T-helper 1 cell treated with Interleukin-12 subunit alpha and Interleukin-12 subunit beta and Interleukin-4 antibody, amounts not matched to agents 30 ng/mL and 1 ng/mL, for 36 hours (primary cell): ENCODE data around the gene PHYHIPL. TPM values are rescaled to one million over a fixed set of nuclear protein-coding genes. Genes with fewer than 3 reads are reported as not detected.
"Not testable (repeated sequence)": the region's sequence is repeated elsewhere in the genome, so short reads cannot be mapped to it uniquely, and the experiment has no call there.

Source experiments
- intact Hi-C: fragments of 100-400 bp; cut with micrococcal nuclease; formaldehyde crosslinking; loops from one replicate; pipeline ENCODE4 v1.15.1; 2024
- total RNA-seq: library from RNA; stranded (reverse); gene quantifications from 2 replicates; pipeline ENCODE4 v1.2.3, GENCODE V29; 2022

Gene PHYHIPL
- total RNA-seq, 1 donor from 2014 or later: not detected

- intact Hi-C loops: no loop called here
Measured at GRCh38 chr10:59190332-59190731, 13.9 kb downstream of the PHYHIPL start.

GRCh38 chr10:59206204-59206720, 29.8 kb downstream of the PHYHIPL start:
- intact Hi-C loops: no loop called here

- intact Hi-C loops: no loop called here
Measured at GRCh38 chr10:59212301-59212798, 35.9 kb downstream of the PHYHIPL start.

- intact Hi-C loops: no loop called here
Measured at GRCh38 chr10:59214160-59214559, 37.7 kb downstream of the PHYHIPL start.

GRCh38 chr10:59216178-59216869, 39.9 kb downstream of the PHYHIPL start:
- intact Hi-C loops: no loop called here

- intact Hi-C loops: no loop called here
Measured at GRCh38 chr10:59222788-59223187, 46.3 kb downstream of the PHYHIPL start.

- intact Hi-C loops: not testable (repeated sequence)
Measured at GRCh38 chr10:59223597-59223996, 47.2 kb downstream of the PHYHIPL start.

- intact Hi-C loops: no loop called here
Measured at GRCh38 chr10:59225211-59225610, 48.8 kb downstream of the PHYHIPL start.

- intact Hi-C loops: no loop called here
Measured at GRCh38 chr10:59227136-59227673, 50.8 kb downstream of the PHYHIPL start.

GRCh38 chr10:59229441-59229840, 53.0 kb downstream of the PHYHIPL start:
- intact Hi-C loops: no loop called here

GRCh38 chr10:59234194-59234593, 57.8 kb downstream of the PHYHIPL start:
- intact Hi-C loops: loop anchor here (10.0 kb wide), 2 partner anchors 279 to 571 kb away; no protein-coding TSS in a partner anchor

- intact Hi-C loops: loop anchor here (10.0 kb wide), 2 partner anchors 280 to 570 kb away; no protein-coding TSS in a partner anchor
Measured at GRCh38 chr10:59234816-59235429, 58.5 kb downstream of the PHYHIPL start.

GRCh38 chr10:59236064-59236697, 59.7 kb downstream of the PHYHIPL start:
- intact Hi-C loops: loop anchor here (10.0 kb wide), 2 partner anchors 281 to 569 kb away; no protein-coding TSS in a partner anchor

GRCh38 chr10:59237775-59238174, 61.3 kb downstream of the PHYHIPL start:
- intact Hi-C loops: loop anchor here (10.0 kb wide), 2 partner anchors 283 to 567 kb away; no protein-coding TSS in a partner anchor

GRCh38 chr10:59239108-59239507, 62.7 kb downstream of the PHYHIPL start:
- intact Hi-C loops: loop anchor here (10.0 kb wide), 2 partner anchors 284 to 566 kb away; no protein-coding TSS in a partner anchor

GRCh38 chr10:59240582-59241183, 64.2 kb downstream of the PHYHIPL start:
- intact Hi-C loops: loop anchor here (5.0 kb wide), 1 partner anchor 458 kb away; no protein-coding TSS in a partner anchor

- intact Hi-C loops: loop anchor here (5.0 kb wide), 1 partner anchor 460 kb away; no protein-coding TSS in a partner anchor
Measured at GRCh38 chr10:59242057-59242456, 65.6 kb downstream of the PHYHIPL start.

GRCh38 chr10:59242991-59243390, 66.5 kb downstream of the PHYHIPL start:
- intact Hi-C loops: loop anchor here (5.0 kb wide), 1 partner anchor 461 kb away; no protein-coding TSS in a partner anchor

GRCh38 chr10:59243611-59244195, 67.3 kb downstream of the PHYHIPL start:
- intact Hi-C loops: loop anchor here (5.0 kb wide), 1 partner anchor 461 kb away; no protein-coding TSS in a partner anchor

GRCh38 chr10:59244871-59245270, 68.4 kb downstream of the PHYHIPL start:
- intact Hi-C loops: loop anchor here (5.0 kb wide), 1 partner anchor 463 kb away; no protein-coding TSS in a partner anchor
